Progenitor cell of endocrine pancreas (in vitro differentiated cells): ENCODE data around the gene CDH4. TPM values are rescaled to one million over a fixed set of nuclear protein-coding genes. Genes with fewer than 3 reads are reported as not detected.

Source experiments
- DNase-seq: peaks from one replicate; pipeline ENCODE4 v3.0.0; 2021; ENCODE audit warnings: low spot score; ENCODE audit not compliant: unreplicated experiment
- H3K27ac Mint-ChIP-seq: 2 replicates; pipeline ENCODE4 v1.8.0; 2021; ENCODE audit warnings: mild to moderate bottlenecking, moderate library complexity, mixed read lengths
- H3K27me3 Mint-ChIP-seq: 2 replicates; pipeline ENCODE4 v1.8.0; 2021; ENCODE audit warnings: mixed read lengths
- H3K36me3 Mint-ChIP-seq: 2 replicates; pipeline ENCODE4 v1.8.0; 2022; ENCODE audit warnings: mixed read lengths; ENCODE audit not compliant: insufficient read depth
- H3K4me1 Mint-ChIP-seq: 2 replicates; pipeline ENCODE4 v1.8.0; 2021; ENCODE audit warnings: low read depth, mixed read lengths
- H3K4me3 Mint-ChIP-seq: 2 replicates; pipeline ENCODE4 v1.8.0; 2021; ENCODE audit warnings: low read depth, mild to moderate bottlenecking, moderate library complexity, mixed read lengths
- H3K9me3 Mint-ChIP-seq: 2 replicates; pipeline ENCODE4 v1.8.0; 2021; ENCODE audit warnings: low read depth, mixed read lengths
- CTCF ChIP-seq: fragments of 200-600 bp; sonication (generic); IDR thresholded peaks from one replicate; pipeline ENCODE4 v1.5.0; 2021; ENCODE audit warnings: antibody characterized with exemption, mild to moderate bottlenecking; ENCODE audit not compliant: unreplicated experiment
- total RNA-seq: library from RNA; stranded (reverse); gene quantifications from 2 replicates; pipeline ENCODE4 v1.2.1, GENCODE V29; 2021

CDH4 gene
- total RNA-seq, 1 donor from 2014 or later, result 0.43 TPM

- H3K27ac Mint-ChIP-seq, result no peak overlapping the region
- no peaks in the 10 kb centered on the region for H3K27me3 Mint-ChIP-seq
- DNase-seq, result no peak
- H3K9me3 Mint-ChIP-seq, result no peaks in the 10 kb centered on the region
- H3K4me3 Mint-ChIP-seq, result no peak overlapping the region
- no peaks in the 10 kb centered on the region for H3K36me3 Mint-ChIP-seq
- H3K4me1 Mint-ChIP-seq, result no peaks in the 10 kb centered on the region
- no peak for TF ChIP-seq CTCF
Observed at GRCh38 chr20:61846741-61847419, 594.8 kb downstream of the CDH4 start.

- no peak overlapping the region for H3K27ac Mint-ChIP-seq
- H3K36me3 Mint-ChIP-seq, result no peaks in the 10 kb centered on the region
- H3K27me3 Mint-ChIP-seq, result no peaks in the 10 kb centered on the region
- no peak for DNase-seq
- no peak overlapping the region for H3K4me3 Mint-ChIP-seq
- H3K9me3 Mint-ChIP-seq, result no peaks in the 10 kb centered on the region
- H3K4me1 Mint-ChIP-seq, result no peaks in the 10 kb centered on the region
- TF ChIP-seq CTCF, result no peak
Observed at GRCh38 chr20:61847420-61847748, 595.3 kb downstream of the CDH4 start.

GRCh38 chr20:61847986-61848385, 595.9 kb downstream of the CDH4 start:
- TF ChIP-seq CTCF, result no peak
- no peak for DNase-seq
- Mint-ChIP-seq H3K4me3 (no peak overlapping the region), H3K36me3 (no peaks in the 10 kb centered on the region), H3K27ac (no peak overlapping the region), H3K9me3 (no peaks in the 10 kb centered on the region), H3K4me1 (no peaks in the 10 kb centered on the region), H3K27me3 (no peaks in the 10 kb centered on the region)

- TF ChIP-seq CTCF, result no peak
- H3K9me3 Mint-ChIP-seq, result no peaks in the 10 kb centered on the region
- no peaks in the 10 kb centered on the region for H3K4me1 Mint-ChIP-seq
- no peak overlapping the region for H3K4me3 Mint-ChIP-seq
- H3K27me3 Mint-ChIP-seq, result no peaks in the 10 kb centered on the region
- H3K36me3 Mint-ChIP-seq, result no peaks in the 10 kb centered on the region
- H3K27ac Mint-ChIP-seq, result no peak overlapping the region
- no peak for DNase-seq
Observed at GRCh38 chr20:61848851-61849250, 596.8 kb downstream of the CDH4 start.

- no peaks in the 10 kb centered on the region for H3K36me3 Mint-ChIP-seq
- no peak for TF ChIP-seq CTCF
- no peak for DNase-seq
- H3K27ac Mint-ChIP-seq, result no peak overlapping the region
- H3K4me1 Mint-ChIP-seq, result no peaks in the 10 kb centered on the region
- H3K9me3 Mint-ChIP-seq, result no peaks in the 10 kb centered on the region
- H3K4me3 Mint-ChIP-seq, result no peak overlapping the region
- H3K27me3 Mint-ChIP-seq, result no peaks in the 10 kb centered on the region
Observed at GRCh38 chr20:61849376-61849775, 597.3 kb downstream of the CDH4 start.
